ENCODE results near the gene MFAP2.

Gene MFAP2

DNA sequence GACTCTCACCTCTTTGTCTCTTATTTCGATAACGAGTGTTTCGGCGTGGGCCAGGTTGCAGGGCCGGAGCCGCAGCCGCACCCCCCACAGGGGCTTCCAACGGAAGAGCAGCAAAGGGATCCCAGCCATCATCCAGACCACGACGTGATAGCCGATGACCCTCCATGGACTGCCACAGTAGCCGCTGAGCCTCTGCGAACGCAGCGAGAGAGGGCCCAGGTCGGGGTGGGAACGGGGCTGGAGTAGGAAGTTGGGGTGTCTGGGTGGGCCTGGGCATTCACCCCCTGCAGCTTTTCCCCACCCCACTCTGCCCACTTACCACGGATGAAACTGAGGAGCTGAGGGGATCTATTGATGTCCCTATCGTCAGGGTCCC is 24.9 kb upstream of the MFAP2 start:
- DNase-seq, result no peak

DNA sequence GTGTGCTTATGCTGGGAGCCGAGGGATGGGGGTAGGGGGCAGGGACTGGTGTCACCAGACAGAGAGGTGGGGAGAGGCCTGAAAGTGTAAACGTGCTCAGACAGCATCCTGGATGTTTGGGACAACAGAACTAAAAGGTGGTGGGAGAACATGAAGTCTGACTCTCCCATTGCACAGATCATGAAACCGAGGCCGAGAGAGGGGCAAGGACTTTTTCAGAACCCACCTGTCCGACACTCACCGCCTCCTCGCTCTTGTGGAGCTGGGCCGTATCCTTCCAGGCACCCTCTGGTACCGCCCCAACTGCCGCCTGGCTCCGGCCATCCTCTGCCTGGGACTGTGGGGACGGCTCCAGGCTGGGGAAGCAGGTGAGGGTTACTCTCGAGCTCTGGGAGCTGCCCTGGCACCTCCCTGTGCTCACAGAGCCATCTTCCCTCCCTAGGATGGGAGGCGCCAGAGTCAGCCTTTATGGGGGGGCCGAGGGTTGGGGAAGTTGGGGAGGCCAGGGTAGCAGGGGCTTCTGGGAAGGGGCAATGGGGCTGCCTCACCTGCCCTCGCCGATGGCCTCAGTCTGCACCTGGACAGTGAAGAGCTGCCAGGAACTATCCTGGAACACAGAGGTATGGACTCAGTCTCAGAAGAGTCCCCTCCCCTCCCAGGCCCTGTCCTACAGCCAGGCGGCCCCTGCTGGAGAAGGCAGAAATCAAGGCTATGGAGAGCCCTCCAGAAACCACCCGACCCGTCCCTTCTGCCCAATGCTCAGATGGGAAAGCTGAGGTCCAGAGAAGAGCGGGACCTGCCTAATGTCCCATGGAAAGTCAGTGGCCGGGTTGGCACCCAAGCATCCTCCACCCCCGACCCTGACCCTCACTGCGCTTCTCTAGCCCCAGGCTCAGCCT is 24.3 kb upstream of the MFAP2 start:
- DNase-seq, result no peak

DNA sequence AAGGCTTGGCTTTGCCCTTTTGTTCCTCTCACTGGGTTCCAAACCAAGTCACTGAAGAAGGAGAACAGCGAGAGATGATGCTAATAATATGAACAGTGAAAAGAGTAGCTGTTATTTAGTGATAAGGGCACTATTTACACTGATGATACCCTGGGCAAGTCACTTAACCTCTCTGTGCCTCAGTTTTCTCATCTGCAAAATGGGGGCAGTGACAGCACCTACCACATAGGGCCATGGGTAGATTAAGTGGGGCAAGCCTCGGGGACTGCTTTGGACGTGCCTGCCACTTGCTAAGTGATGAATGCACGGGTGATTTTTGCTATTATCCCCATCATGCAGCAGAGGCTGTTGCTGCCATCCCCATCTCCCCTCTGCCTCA is 22.1 kb upstream of the MFAP2 start:
- no peak for DNase-seq

DNA sequence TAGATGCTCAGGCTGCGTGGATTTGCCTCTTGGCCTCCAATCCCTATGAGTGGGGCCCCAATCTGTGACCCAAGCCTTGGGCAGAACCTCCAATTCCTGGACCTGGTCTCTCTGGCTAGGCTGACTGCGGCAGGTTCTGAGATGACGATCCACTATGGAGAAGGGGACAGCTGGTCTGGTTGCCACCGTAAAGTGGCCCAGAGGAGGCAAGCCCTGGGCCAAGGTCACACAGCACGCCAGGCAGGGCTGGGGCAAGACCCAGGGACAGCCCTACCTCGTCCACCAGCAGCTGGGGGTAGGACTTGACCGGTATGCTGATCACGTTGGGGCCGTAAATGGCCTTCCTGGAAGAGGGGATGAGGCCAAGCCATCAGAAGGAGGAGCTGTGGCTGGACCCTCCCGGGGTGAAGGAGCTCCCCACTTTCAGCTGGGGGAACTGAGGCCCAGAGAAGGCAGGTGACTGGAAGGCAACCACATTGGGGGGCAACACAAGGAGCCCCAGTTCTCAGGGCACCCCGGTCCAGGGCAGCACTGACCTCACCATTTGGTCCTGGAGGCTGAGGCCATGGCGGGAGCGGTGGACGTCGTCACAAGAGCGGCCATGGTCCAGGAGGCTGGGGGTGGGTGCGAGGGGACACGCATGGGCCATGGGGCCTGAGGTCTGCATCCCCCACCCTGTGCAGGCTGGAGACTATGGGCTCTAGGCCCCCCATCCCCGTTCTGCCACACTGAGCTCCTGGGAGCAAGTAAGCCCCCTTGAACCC is 21.5 kb upstream of the MFAP2 start:
- no peak for DNase-seq

DNA sequence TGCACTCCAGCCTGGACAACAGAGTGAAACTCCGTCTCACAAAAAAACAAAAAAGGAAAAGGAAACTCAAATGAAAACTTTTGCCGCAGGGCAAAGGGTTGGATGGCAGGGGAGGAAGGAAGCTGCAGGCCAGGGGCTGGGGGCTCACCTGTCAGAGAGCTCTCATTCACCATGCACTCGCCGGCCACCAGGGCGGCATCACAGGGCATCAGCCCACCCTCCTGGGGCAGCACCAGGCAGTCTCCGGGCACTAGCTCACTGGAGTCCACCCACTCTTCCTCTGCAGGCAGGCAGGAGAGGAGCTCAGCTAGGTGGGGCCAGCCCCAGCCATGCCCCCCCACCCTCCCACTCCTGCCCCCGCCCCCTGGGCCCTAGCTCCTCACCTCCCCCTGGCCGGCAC is 19.4 kb upstream of the MFAP2 start:
- no peak for DNase-seq

DNA sequence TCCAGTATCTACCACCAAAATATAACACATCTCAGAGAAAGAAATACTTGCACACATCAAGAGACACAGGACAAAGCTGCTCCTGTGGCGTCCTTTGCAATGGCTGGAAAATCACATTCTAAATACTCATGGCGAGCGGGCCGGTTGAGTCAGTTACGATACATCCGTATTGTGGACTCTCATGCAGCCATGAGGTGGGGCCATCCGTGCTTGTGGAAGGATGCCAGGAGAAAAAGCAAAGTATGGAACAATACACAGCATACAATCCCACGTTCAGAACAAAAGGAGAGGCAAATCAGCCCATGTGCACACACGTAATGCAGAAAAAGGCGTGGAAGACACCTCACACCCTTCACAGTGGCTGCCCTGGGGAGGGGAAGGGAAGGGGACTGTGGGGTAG is 18.2 kb upstream of the MFAP2 start:
- DNase-seq, result no peak

DNA sequence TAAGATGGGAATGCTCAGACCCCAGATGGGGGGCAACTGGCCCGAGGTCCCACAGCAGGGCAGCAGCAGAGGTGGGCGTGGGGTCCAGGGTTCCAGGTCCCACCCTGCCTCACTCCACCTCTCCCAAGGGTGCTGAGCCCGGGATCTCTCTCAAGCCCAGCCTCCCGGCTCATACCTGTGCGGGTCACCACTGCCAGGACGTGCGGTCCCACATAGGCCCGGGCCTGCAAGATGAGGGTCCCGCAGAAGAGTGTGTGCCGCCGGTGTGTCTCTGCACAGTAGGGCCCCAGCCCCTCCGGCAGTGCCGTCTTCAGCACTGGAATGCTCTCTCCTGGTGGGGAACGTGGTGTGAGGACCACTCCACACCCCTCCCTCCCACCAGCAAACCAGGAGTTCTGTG is 16.4 kb upstream of the MFAP2 start:
- no peak for DNase-seq

DNA sequence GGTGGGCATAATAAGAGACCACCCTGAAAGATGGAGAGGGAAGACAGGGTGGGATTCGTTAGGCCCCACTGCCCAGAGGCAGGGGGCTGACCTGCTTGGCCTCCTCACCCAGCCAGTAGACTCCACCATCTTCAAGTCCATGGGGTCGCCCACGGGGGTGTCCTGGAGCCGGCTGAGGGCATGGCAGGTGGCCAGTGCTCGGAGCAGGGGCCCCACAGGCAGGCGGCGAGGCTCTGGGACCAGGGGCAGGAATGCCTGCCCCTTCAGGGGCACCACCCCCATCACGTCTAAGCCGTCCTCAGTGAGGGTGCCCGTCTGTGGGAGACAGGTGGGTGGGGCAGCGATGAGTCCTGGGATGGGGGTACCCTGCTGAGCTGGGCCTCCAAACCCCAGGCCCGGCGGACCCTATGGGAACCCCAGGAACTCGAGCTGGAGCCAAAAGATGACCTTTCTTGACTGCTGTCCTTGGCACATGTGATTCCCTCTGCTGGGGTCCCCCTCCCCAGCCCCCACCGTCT is 13.2 kb upstream of the MFAP2 start:
- DNase-seq, result no peak

DNA sequence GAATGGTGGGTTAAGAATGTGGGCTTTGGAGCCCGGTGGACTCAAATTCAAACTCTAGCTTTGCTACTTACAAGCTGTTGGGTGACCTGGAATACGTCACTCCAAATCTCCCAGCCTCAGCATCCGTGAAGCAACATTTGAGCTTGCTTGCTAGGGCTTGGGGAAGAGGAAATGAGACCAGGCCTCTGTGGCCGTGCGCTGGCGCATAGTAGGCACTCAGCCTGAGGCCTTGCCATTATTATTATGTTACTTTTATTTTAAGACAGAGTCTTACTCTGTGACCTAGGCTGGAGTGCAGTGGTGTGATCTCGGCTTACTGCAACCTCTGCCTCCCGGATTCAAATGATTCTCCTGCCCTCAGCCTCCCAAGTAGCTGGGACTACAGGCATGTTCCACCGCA is 12.3 kb upstream of the MFAP2 start:
- no peak for DNase-seq

DNA sequence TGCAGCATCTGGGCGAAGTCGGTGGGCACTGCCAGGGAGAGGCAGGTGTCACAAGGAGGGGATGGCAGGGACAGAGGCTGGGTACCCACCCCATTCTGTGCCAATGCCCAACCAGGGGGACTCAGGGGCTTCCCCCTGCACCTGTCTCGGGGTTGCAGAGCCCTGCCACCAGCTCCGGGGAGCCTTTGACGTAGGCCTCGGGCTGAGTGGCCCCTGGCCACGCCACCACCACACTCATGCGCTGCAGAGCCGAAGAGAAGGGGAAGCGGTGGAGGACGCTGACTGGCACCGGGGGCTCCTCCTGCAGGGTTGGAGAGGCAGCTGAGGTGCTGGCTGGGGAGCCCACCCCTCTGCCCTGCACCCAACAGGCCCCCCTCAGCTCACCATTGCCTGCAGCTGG is 11.7 kb upstream of the MFAP2 start:
- no peak for DNase-seq

DNA sequence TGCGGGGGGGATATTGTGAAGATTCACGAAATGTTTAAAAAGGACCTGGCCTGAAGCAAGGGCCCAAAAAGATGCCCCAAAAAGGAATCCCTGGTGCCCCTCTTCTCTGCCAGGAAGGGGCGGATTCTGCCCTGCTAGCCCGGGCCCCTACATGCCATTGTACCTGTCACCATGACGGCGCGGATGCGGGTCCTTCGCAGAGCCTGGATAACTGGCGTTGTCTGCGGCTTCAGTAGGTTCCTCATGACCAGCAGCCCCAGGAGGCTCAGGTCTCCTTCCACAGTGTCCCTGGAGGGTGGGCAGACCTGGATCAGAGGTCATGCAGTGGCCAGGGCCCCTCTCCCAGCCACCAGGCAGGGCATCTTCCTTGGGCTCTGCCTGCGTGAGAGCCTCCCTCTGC is 11.2 kb upstream of the MFAP2 start:
- no peak for DNase-seq

DNA sequence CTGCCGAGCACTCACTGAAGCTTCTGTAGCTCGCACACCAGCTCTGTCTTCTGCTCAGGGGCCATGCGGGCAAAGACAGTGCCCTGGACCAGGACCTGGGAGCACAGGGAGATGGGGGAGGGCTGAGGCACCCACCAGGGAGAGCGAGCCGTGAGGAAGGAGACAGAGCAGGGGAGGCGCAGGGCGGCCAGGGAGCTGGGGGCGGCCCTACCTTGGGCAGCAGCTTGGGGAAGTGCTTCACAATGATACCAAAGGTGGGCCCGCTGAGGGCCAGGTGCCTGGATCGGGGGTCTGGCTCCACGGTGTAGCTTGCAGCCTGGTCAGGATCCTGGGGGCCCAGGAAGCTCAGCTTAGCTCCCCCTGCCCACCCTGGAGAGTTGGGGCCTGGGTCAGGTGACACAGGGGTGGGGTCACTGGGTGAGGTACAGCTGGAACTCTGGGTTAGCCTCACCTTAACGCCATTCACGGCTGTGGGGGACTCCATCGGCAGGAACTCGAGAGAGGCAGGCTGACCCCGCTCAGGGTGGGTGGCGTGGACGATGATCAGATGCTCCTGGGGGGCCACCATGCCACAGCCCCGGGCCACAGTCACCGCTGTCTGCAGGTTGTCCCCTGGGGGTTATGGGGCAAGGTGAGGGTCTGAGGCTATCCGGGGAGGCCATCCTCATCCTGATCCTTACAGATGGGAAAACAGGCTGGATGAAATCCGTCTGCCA is 9.4 kb upstream of the MFAP2 start:
- DNase-seq, result no peak

DNA sequence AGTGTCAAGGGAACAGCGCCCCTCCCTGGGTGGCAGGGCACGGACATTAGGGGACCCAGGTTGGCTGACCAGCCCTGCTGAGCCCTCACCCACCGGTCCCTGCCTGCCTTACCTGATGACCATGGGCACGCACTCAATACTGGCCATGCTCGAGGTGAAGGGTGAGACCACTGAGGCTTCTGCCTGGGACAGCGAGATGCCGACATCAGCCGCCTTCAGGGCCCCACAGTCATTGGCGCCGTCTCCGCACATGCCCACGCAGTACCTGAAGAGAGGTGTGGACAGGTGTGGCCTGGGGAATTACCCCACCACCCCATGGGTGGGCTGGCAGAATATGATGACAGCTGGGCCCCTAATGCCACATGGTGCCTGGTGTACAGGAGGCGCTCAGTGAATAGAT is 7.8 kb upstream of the MFAP2 start:
- no peak for DNase-seq

DNA sequence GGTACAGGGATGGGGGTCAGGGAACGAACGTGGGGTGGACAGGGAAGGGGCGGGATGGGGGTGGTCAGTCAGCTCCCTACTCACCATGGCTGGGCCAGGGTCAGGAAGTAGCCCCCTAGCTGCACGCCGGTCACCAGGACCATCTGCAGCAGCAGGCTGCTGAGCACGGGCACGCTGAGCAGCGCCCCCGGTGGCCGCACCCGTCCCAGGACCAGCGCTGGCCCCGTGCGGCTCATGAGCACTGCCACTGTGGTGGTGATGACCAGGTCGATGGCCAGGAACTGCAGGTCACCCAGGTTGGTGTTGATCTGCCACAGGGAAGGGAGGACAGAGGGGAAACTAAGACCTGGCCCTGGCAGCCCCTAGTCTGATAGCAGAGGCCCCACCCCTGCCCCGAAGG is 6.5 kb upstream of the MFAP2 start:
- no peak for DNase-seq

DNA sequence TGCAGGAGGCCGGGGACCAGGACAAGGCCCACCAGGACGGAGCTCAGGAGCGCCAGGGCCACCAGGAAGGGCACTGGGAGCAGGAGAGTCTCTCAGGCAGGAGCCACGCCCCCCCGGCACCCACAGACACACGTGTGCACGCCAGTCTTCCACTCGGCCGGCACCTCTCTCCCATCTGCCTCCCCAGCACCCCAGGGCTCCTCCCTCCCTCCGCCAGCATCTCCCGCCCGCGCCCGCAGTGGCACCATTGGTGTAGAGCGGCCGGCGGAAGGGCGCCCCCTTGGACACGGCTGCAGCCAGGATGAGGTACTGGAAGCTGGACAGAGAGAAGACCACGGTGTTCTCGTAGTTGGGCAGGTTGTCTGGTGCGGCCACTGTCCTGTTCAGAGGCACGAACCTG is 6.1 kb upstream of the MFAP2 start:
- DNase-seq, result no peak

DNA sequence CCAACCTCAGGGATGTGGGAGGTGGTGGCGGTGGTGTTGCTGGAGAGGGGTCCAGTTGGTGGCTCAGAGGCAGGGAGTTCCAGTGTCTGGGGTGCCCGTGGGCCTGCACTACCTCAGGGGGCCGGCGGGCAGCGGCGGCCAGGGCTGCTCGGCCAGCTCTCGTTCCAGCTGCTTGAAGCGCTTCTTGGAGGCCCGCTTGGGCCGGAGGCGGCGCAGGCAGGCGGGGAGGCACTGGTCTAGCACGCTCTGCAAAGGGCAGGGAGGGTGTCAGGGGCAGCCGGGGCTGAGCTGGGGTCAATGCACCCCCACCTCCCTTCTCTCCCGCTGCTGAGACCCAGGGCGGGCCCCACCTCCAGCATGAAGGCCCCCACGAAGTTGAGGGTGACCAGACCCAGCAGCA is 5.7 kb upstream of the MFAP2 start:
- DNase-seq, result no peak

DNA sequence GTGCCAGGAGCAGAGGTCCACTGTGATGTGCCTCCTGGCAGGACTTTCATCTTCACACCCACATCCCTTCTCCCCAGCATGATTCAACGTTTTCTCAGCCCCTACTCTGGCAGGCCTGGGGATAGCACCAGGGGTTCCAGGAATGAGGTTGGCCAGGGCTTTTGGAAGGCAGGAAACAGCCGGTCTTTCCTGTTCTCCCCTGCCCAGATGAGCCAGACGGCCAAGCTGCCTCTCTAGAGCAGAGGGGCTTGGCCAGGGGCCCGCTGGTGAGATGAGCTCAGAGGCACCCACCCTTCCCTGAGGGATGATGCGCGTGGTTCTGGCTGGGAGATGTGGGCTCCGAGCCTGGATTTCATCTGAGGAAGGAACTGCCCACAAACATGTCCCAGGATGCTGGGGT is 4.3 kb upstream of the MFAP2 start:
- peak; percentile 23 for DNase-seq

DNA sequence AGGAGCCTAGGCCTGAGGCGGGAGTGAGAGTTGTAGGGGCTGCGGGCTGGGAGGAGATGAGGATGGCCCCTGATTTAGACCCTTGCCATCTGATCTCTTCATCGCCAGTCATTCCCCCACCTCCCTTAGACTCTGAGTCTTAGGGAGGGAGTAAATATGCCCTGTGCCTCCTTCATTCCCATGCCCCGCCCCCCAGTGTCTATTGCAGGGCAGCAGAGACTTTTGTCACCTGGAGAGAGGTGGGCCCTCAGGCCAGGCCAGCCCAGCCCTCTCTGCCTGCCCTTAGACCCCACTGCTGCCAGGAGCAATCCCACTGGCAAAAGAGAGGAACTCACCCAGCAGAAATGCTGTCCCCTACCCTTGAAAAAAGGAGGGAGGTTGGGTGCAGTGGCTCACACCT is 3.2 kb upstream of the MFAP2 start:
- no peak for DNase-seq

DNA sequence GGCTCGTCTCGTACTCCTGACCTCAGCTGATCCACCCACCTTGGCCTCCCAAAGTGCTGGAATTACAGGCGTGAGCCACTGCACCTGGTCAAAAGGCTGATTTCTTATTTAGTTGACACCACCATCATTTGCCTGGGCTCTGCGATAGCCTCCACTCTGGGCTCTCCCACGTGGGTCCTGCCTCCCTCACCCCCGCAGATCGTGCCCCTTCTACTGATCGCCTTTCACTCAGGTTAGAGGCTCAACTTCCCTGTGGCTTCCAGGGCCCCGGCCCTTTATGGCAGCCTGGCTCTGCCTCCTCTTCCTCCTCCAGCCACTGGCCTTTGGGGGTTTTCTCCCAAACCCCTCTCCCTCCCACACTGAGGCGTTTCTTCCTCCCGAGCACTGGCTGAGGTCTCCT is 2.5 kb upstream of the MFAP2 start:
- DNase-seq, result no peak

DNA sequence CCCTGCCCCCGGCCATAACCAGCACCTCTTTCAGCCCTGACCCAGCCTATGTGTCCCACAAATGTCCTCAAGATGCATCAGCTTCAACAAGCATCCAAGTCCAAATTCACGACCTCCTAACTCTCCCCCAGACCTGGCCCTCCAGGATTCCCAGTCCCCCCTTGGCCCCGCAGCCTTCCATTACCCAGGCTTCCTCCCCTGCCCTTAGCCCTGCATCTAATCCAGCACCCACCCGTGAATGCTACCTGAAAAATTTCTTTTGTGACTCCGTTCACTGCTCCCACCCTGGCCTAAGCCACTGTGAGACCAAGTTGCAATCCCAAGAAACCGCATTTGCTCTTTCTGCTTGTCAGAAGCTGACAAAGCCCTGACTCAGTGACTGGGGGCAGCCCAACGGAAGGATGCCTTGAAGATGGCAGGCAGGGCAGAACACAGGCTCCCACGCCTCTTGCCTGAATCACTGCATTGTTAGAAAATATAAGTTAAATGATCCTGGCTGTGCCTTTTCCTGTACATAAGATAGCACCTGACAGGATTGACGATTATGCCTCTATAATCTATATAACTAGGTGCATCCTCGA is 939 bp upstream of the MFAP2 start:
- peak; percentile 86 for DNase-seq

DNA sequence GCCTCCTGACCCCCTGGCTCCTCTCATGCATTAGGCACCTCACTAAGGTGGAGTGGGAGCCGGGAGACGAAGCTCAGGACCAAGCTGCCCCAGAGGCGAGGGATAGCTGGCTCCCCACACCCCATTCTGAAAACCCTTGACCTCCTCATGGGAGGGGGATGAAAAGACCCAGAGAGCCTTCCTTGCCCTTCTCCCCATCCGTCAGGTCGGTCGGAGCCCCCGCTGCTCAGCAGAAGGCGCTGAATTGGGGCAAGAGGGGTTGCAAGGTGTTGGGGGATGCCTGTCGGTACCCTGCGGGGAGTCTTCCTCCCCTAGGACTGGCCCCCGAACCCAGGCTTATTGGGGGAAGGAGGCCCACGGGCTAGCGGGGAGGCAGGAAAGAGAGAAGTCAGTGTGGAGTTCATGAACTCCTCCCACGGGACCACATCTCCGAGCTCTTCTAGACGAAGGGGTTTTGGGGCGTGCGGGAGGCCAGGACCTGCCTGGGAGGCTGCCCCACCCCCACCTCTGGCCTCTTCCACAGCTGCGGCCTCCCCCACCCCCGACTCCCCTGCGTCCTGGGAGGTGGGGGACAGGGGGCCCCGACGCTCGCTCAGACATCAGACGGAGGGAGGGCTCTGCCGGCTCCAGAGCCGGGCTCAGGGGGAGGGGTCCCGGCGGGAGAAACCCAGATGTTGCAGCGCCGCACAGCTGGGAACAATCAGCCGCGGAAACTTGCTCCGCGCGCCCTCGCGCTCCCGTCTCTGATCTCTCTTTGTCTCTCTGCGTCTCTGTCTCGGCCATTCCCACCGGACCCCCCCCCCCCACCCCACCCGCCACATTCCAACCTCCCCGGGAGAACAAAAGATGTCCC is 719 bp downstream of the MFAP2 start:
- no peak for DNase-seq

Data from HCEC 1CT (cell line).